CD4-positive, alpha-beta T cell treated with Interleukin-4 for 4 hours (primary cell): Measurements from ENCODE around the gene PDC.
A peak's percentile ranks its signal among the peaks of the same experiment; 100 is the strongest.
"Not testable (repeated sequence)": the region's sequence is repeated elsewhere in the genome, so short reads cannot be mapped to it uniquely, and the experiment has no call there.

Source experiments
- DNase-seq: peaks from one replicate; pipeline ENCODE4 v3.0.0-alpha.2; 2020

Gene PDC

DNA sequence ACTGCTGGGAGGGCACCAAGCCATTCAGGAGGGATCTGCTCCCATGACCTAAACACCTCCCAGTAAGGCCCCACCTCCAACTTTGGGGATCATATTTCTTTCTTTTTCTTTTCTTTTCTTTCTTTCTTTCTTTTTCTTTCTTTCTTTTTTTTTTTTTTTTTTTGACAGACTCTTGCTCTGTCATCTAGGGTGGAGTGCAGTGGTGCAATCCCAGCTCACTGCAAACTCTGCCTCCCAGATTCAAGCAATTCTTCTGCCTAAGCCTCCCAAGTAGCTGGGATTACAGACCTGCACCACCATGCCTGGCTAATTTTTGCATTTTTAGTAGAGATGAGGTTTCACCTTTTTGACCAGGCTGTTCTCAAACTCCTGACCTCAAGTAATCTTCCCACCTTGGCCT lies 4.6 kb upstream of the PDC start:
- DNase-seq, result not testable (repeated sequence)

DNA sequence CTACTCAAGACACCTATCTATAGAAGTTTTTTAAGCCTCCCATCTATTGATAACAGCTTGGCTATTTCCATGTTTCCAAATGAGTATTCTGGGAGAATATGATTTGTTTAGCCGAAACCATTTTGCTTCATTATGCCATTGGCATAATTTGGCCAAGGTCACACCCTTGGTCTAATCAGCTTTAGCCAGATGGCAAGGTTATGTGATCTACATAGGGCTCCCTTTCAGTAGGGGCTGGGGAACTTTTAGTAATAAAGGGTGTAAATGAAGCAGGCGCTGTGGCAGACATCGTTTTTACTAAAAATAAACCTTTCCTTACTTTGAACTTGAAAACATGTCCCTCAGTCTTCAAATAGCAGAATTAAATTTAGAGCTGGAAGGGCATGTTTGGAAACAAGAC lies 3.0 kb upstream of the PDC start:
- DNase-seq, result no peak

GRCh38 chr1:186463511-186463910 lies 2.6 kb upstream of the PDC start:
- DNase-seq, result no peak

GRCh38 chr1:186459161-186459560 lies 1.8 kb downstream of the PDC start:
- DNase-seq, result not testable (repeated sequence)

DNA sequence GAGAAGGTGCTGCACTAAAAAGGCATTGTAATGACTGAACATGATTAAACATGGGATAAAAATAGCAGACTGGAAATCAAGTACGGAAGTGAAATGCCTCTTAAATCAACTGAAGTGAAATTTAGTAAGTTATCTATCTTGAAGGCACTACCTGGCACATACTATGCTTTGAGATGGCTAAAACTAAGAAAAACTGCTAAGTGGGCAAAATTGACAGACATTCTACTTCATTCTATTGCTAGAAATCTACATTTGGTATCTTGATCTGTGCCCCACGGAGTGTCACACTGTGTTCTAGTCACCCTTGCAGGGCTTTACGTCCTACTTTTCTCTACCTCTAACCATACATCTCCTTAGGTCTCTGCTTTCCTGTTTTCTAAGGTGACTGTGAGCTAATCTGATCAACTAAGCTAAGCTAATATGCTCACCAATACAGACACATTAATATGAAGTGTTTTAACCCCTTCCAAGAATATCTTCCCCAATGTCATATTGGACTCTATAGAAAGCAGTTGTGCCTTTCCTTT lies 4.1 kb downstream of the PDC start:
- no peak for DNase-seq

DNA sequence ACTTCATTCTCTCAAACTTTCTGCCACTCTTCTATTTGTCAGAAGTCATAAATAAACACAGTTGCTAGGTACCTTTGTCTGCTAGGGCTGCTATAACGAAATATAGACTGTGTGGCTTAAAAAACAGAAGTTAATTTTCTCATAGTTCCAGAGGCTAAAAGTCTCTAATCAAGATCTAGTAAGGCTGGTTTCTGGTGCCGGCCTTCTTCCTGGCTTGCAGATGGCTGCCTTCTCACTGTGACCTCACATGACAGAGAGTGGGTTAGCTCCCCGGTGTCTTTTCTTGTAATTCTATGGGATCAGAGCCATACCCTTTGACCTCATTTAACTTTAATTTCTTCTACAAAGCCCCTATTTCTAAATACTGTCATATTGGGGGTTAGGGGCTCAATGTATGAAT lies 5.9 kb downstream of the PDC start:
- DNase-seq, result no peak

DNA sequence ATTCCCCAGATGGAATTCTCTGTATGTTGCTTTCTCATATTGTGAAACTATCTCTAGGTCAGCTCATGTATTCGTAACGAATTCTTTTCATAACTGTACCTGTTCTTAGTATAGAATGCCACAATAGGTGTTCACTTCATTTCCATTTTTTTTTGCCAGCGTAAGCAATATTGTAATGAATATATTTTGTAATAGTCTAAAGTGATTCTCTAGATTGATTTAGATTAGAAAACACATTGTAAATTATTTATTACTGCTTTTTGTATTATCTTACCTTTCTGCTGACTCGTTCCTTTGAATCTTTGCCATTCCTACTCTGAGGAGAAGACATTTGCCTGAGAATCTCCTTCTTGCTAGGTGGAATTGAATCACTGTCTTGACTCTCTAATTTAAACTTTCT lies 14.8 kb downstream of the PDC start:
- no peak for DNase-seq

DNA sequence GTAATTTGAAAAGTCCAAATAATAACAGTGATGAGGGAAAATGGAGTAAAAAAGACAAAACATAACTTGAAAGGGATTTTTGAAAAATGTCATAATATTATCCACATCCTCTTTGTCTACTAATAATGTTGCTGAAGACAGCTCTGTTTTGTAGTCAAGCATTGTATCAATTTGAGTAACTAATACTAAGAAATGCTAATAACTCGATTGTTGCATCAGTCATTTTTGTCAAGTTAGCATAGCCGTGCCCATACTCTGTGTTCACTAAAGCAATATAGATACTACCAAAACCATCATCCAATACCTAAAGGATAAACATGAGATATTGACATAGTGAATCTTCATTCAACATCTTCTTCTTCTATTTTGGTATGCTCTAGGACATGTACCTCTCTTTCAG lies 17.3 kb downstream of the PDC start:
- no peak for DNase-seq

GRCh38 chr1:186442651-186443375 lies 18.1 kb downstream of the PDC start:
- DNase-seq, result no peak

DNA sequence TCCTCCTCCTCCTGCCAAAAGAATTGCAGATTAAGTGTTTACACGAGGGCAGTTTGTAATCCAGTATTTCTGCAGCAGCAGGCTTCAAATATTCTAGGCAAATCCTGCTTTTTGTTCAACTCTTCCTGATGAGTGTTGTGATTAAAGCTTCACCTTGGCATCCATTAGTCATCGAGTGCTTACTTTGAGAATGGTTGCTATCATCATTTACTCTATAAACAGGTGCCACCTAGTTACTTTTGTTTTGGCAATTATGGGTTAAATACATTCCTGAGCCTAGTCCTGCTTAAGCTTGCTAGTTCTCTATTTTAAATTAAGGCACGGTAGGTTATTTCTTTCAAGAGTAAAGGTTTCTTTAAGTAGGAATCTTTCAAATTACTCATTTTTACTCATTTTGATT lies 20.3 kb downstream of the PDC start:
- DNase-seq, result no peak

GRCh38 chr1:186438567-186438966 lies 22.3 kb downstream of the PDC start:
- no peak for DNase-seq

- DNase-seq, result no peak
Measured at GRCh38 chr1:186435336-186435735, 25.6 kb downstream of the PDC start.

- no peak for DNase-seq
Measured at GRCh38 chr1:186429017-186429416, 31.9 kb downstream of the PDC start.

DNA sequence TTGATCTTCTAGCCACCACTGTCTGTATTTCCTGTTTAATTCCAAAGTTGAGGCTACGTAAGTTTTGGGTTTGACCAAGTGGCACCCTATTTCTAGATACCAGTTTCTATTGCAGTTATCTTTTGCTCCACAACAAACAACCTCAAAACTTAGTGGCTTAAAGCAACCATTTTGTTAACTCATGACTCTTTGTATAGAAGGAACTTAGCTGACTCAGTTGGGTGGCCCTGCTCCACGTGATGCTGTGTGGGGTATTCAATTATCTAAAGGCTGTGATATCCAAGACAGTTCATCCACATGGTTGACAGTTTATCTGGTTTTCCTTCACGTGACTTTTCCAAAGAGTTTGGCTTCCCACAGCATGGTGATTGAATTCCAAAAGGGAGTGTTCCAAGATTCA lies 34.8 kb downstream of the PDC start:
- no peak for DNase-seq

- DNase-seq, result no peak
Measured at GRCh38 chr1:186424539-186424938, 36.4 kb downstream of the PDC start.

- no peak for DNase-seq
Measured at GRCh38 chr1:186421446-186421845, 39.5 kb downstream of the PDC start.

- no peak for DNase-seq
Measured at GRCh38 chr1:186420923-186421322, 40.0 kb downstream of the PDC start.

DNA sequence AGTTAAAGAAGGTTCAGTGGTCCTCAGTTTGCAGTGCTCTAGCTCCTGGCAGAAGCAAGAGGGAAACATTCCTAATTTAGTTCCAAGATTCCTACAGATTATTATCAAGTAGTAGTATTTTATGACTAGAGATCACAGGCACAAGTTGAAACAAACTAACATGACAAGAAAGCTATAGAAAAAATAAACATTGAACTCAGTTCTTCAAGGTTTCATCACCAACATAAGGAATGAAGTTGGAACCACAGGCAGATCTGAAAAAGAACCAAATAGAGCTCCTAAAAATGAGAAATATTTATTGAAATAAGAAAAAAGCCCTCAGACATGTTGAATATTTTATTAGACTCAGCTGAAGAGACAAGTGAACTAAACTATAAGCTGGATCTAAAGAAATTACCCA lies 40.6 kb downstream of the PDC start:
- DNase-seq, result no peak

- DNase-seq, result no peak
Measured at GRCh38 chr1:186418503-186418902, 42.4 kb downstream of the PDC start.

DNA sequence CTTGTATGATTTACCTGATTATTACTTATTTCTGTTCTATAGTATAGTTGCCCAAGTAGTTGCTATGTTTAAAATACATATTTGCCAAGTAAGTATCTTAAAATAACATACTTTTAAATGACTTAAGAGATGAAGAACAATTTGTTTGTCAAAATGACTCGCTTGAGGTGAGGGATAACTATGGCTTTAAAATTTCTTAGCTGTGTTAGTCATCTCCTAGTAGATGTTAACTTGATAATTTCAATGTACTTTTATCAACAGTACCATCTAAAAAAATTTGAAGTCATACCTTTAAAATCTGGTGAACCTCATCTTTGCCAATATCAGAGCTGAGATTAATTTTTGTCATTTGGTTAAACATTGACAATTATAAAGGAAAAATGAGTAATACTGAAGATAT lies 47.6 kb downstream of the PDC start:
- DNase-seq, result no peak

DNA sequence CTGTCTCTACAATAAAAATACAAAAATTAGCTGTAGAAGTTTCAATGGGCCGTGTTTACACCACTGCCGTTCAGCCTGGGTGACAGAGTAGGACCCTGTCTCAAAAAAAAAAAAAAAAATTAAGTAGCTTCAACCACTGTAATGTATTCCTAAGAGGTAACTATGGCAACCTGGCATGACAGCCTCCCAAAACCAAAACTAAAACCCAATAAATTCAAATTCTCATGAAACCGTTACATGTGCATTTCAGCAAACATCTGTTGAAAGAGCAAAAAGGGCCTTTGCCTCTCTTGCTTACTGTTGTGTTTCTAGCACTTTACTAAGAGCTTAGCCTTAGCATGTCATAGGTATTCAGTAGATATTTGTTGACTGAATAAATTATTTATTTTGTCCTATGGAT lies 51.8 kb downstream of the PDC start:
- DNase-seq, result no peak

GRCh38 chr1:186404454-186405051 lies 56.4 kb downstream of the PDC start:
- peak; percentile 46 for DNase-seq

DNA sequence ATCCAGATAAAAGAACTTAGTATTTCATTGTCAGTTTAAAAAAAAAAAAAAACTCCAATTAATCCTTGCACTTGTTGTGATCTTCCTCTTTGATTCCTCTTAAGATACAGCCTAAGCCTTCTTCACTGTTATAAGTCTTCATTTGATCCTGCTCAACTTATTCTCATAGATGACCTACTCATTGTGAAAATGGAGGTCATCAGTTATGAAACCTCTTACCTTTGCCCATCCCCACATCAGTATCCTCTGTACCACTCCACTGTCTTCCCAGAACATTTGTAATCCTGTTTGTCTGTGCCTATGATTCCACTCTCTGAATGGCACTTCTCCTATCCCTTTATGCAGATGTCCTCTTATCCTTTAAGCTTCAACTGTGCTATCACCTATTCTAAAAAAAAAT lies 57.3 kb downstream of the PDC start:
- DNase-seq, result no peak

GRCh38 chr1:186401446-186401845 lies 59.5 kb downstream of the PDC start:
- not testable (repeated sequence) for DNase-seq
